KOPT-K1 (cell line): ENCODE measurements around the gene PSMB9.
A peak's percentile ranks its signal among the peaks of the same experiment; 100 is the strongest.
"Not testable (repeated sequence)": the region's sequence is repeated elsewhere in the genome, so short reads cannot be mapped to it uniquely, and the experiment has no call there.

Experiments
- H3K27ac ChIP-seq: fragments of 200-600 bp; sonication (generic); 2 replicates; pipeline ENCODE4 v1.5.1; 2016; ENCODE audit warnings: antibody characterized with exemption, mild to moderate bottlenecking, low read depth, low read length; ENCODE audit not compliant: poor library complexity, severe bottlenecking
- H3K36me3 ChIP-seq: fragments of 200-600 bp; sonication (generic); 2 replicates; pipeline ENCODE4 v1.5.1; 2017; ENCODE audit warnings: antibody characterized with exemption, mild to moderate bottlenecking, low read length, moderate library complexity; ENCODE audit not compliant: insufficient read depth
- H3K9me3 ChIP-seq: fragments of 200-600 bp; sonication (generic); 2 replicates; pipeline ENCODE4 v1.5.1; 2017; ENCODE audit warnings: antibody characterized with exemption, low read length, mild to moderate bottlenecking; ENCODE audit not compliant: insufficient read depth, poor library complexity, severe bottlenecking

Gene PSMB9

GRCh38 chr6:32865724-32866443 lies 11.9 kb downstream of the PSMB9 start:
- H3K36me3 ChIP-seq, result peaks cover 15% of the 10 kb centered on the region
- no peaks in the 10 kb centered on the region for H3K9me3 ChIP-seq
- H3K27ac ChIP-seq, result no peak overlapping the region

DNA sequence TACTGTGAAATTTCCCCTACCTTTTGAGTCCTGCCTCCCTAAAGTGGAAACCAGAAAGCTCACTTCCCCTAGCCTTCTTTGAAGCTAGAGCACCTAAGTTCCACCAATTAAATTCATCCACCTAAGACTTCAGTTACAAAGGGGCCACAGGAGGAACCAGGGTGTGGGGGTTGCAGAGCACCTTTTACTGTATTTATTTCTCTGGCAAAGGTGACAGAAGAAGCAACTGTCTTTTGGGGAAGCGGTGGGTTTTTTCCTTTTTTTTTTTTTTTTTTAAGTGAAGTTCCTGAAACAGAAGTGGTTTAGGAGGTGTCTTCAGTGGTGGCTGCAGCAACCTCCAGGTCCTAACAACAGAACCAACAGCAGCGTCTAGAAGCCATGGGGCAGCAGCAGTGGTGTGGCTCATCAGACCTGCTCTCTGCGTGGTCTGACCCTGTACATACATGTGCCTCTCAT lies 13.1 kb downstream of the PSMB9 start:
- Histone ChIP-seq H3K9me3 (no peaks in the 10 kb centered on the region), H3K27ac (peak overlapping the region; percentile 56), H3K36me3 (peaks cover 4% of the 10 kb centered on the region; the same call in 1 of the 2 replicates)

GRCh38 chr6:32867554-32868256 lies 13.7 kb downstream of the PSMB9 start:
- H3K36me3 ChIP-seq, result no peaks in the 10 kb centered on the region
- no peaks in the 10 kb centered on the region for H3K9me3 ChIP-seq
- peak overlapping the region; percentile 56 for H3K27ac ChIP-seq

GRCh38 chr6:32868257-32868788 lies 14.3 kb downstream of the PSMB9 start:
- no peaks in the 10 kb centered on the region for H3K9me3 ChIP-seq
- H3K27ac ChIP-seq, result no peak overlapping the region
- H3K36me3 ChIP-seq, result no peaks in the 10 kb centered on the region

GRCh38 chr6:32873947-32874346 lies 20.0 kb downstream of the PSMB9 start:
- not testable (repeated sequence) for H3K9me3 ChIP-seq, H3K27ac ChIP-seq, H3K36me3 ChIP-seq

GRCh38 chr6:32876603-32877002 lies 22.6 kb downstream of the PSMB9 start:
- H3K9me3 ChIP-seq, result no peaks in the 10 kb centered on the region
- no peak overlapping the region for H3K27ac ChIP-seq
- no peaks in the 10 kb centered on the region for H3K36me3 ChIP-seq

GRCh38 chr6:32879691-32880090 lies 25.7 kb downstream of the PSMB9 start:
- Histone ChIP-seq H3K27ac (no peak overlapping the region), H3K36me3 (no peaks in the 10 kb centered on the region), H3K9me3 (no peaks in the 10 kb centered on the region)

DNA sequence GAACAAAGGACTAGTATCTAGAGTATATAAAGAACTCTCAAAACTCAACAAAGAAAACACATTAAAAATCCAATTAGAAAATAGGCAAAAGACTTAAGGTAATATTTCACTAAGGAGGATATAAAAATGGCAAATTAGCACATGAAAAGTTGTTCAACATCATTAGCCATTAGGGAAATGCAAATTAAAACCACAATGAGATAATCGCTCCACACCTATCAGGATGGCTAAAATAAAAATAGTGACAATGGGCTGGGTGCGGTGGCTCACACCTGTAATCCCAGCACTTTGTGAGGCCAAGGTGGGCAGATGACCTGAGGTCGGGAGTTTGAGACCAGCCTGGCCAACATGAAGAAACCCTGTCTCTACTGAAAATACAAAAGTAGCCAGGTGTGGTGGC lies 27.0 kb downstream of the PSMB9 start:
- H3K27ac ChIP-seq, H3K9me3 ChIP-seq, H3K36me3 ChIP-seq: not testable (repeated sequence)

- H3K9me3 ChIP-seq, result no peaks in the 10 kb centered on the region
- no peak overlapping the region for H3K27ac ChIP-seq
- no peaks in the 10 kb centered on the region for H3K36me3 ChIP-seq
Observed at GRCh38 chr6:32882879-32883250, 28.9 kb downstream of the PSMB9 start.

DNA sequence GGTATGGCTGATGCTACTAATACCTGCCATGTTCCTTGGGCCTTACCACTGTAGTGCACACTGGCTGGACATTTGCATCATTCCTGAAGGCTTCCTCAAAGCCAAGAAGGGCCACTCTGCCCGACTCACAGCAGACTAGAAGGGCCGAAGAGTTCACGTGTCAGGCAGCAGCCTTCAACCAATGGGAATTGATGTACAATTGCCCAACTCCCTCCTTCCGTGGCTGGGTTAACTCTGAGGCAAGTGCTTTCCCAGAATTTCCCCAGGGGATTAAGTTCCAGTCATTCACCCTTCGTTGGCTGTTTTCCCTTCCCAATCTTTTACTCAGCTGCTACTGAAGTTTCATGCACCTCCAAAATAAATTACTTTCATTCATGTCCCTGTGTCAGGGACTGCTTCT lies 29.8 kb downstream of the PSMB9 start:
- Histone ChIP-seq H3K36me3 (no peaks in the 10 kb centered on the region), H3K27ac (no peak overlapping the region), H3K9me3 (no peaks in the 10 kb centered on the region)

DNA sequence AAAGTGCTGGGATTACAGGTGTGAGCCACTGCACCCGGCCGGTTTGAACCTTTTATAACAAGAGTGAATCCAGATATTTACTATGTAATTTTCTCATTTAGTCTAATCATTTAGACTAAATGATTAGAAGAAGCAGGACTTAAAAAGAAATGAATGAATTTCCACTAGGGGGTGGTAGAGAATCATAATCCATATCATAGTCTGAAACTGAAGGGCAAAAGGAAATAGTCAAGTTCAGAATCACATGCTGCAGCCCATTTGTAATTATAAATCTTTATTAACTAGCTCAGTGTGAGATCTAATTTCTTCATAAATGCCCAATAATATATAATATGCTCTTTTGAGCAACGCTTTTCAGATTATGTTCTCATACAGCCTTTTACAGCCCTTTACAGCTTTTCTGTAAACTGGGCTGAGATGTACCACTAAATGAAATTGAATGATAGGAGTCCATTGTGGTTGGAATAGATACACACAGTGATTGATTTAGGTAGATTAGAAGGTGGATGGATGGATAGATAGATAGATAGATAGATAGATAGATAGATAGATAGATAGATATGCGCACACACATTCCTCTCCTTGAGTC lies 31.8 kb downstream of the PSMB9 start:
- no peaks in the 10 kb centered on the region for H3K36me3 ChIP-seq
- no peaks in the 10 kb centered on the region for H3K9me3 ChIP-seq
- H3K27ac ChIP-seq, result no peak overlapping the region

GRCh38 chr6:32886681-32887383 lies 32.8 kb downstream of the PSMB9 start:
- Histone ChIP-seq H3K36me3 (no peaks in the 10 kb centered on the region), H3K9me3 (no peaks in the 10 kb centered on the region), H3K27ac (no peak overlapping the region)

DNA sequence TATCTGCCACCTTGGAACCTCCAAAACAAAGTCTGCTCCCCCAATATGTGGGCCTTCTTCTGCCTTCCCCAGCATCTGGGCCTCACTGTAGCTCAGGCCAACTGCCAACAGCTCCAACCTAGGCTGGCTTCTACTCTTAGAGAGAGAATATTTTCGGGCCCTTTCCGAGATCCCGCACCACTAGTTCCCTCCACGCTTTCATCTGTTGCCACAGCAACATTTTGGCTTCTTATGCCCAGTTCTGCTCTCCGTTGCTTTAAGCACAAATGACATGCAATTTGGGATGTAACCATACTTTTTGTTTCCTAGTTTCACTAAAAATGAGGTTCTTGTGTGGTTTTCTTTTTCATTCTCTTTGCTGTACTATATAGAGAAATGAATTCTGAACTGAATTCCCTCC lies 33.6 kb downstream of the PSMB9 start:
- Histone ChIP-seq H3K36me3 (no peaks in the 10 kb centered on the region), H3K27ac (no peak overlapping the region), H3K9me3 (no peaks in the 10 kb centered on the region)

- H3K36me3 ChIP-seq, result no peaks in the 10 kb centered on the region
- H3K9me3 ChIP-seq, result no peaks in the 10 kb centered on the region
- H3K27ac ChIP-seq, result no peak overlapping the region
Observed at GRCh38 chr6:32888576-32888975, 34.6 kb downstream of the PSMB9 start.

DNA sequence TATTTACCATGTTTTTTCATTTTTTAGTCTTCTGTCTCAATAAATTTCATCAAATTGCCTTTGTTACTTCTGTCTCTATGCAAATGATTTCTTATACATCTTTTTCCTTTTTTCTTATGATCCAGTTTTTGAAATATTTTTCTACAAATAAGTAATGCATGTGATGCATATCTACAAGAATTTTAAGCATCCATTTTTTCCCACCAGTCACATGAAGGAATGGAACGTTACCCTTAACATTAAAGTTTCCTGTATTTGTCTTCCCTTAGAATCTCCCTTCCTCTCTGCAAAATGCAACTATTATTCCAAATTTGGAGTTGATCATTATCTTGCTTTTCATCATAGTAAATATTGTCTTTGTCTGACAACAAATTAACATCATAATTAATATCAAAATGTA lies 35.5 kb downstream of the PSMB9 start:
- no peak overlapping the region for H3K27ac ChIP-seq
- no peaks in the 10 kb centered on the region for H3K9me3 ChIP-seq
- H3K36me3 ChIP-seq, result no peaks in the 10 kb centered on the region
